Right lung (tissue), 5 donors: ENCODE data around the gene PMM2. TPM values are rescaled to one million over a fixed set of nuclear protein-coding genes. Genes with fewer than 3 reads are reported as not detected.
"Not testable (repeated sequence)": the region's sequence is repeated elsewhere in the genome, so short reads cannot be mapped to it uniquely, and the experiment has no call there.

Source experiments
- DNase-seq, 2 donors: peaks; one replicate each; pipeline ENCODE4 v3.0.0-alpha.2; 2013
- polyA plus RNA-seq, 5 donors: library from polyadenylated mRNA; unstranded; fragments of 120-200 nt; gene quantifications; one replicate each; pipeline versions ENCODE4 v1.2.1 to v1.2.3, GENCODE V29; 2013; ENCODE audit warnings: inconsistent platforms in 1 of 5, low replicate concordance in 1 of 5; ENCODE audit not compliant: insufficient read length in 5 of 5, insufficient read depth in 1 of 5

Gene PMM2
- polyA plus RNA-seq, 5 donors: 19.9 to 24.6 (median 22.6) TPM

DNA sequence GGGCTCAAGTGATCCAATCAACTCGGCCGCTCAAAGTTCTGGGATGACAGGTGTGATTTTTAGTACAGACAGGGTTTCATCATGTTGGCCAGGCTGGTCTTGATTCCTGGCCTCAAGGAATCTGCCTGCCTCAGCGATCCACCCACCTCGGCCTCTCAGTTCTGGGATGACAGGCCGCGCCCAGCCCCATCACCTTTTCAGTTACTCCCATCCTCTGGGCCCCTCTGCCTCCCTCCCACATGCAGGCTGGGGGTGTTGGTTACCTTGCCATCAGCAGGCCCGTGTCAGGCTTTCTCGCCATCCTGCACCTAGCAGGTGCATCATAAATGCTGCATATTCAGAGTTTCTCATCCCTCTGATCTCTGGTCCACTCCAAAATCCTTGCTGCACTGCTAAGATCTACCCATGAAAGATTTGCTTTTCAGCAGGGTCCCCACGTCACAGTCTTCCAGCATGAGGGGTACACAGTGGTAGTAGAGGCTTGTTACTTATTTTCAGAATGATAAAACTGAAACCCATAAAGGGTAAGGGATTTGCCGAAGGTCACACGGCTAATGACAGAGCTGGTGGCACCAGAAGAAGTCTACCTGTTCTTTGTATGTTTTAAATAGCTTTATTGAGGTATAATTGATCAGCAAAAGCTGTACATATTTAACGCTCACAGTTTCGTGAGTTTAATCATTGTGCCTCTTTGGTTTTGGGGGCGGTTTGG lies 16.6 kb downstream of the PMM2 start:
- DNase-seq: no peak

DNA sequence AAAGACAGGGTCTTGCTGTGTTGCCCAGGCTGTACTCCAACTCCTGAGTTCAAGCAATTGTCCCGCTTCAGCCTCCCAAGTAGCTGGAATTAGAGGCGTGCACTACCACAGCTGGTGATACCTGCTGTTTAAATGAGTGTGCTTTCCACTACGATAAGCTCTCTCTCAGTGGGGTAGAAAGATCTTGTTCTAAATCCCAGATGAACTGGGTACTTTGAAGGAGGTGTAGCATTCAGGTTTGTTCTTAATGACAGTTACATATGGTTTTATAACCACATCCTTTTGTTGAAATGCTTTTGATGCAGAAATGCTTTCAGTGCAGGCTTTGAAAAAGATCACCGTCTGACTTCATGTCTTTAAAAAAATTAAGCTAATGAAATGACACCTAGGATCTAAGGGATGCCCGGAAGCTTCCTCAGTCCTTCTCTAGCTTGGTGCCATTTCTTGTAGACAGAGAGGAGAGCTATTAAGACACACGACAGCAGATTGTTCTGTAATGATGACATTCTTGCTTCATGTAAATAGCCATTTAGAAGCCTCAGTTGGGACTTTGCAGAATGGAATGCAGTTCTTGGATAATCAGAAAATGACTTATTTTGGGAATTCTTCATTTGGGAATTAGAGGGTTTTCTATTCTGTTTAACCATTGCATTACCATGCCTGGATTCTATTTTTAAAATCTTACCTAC lies 19.5 kb downstream of the PMM2 start:
- DNase-seq: no peak

DNA sequence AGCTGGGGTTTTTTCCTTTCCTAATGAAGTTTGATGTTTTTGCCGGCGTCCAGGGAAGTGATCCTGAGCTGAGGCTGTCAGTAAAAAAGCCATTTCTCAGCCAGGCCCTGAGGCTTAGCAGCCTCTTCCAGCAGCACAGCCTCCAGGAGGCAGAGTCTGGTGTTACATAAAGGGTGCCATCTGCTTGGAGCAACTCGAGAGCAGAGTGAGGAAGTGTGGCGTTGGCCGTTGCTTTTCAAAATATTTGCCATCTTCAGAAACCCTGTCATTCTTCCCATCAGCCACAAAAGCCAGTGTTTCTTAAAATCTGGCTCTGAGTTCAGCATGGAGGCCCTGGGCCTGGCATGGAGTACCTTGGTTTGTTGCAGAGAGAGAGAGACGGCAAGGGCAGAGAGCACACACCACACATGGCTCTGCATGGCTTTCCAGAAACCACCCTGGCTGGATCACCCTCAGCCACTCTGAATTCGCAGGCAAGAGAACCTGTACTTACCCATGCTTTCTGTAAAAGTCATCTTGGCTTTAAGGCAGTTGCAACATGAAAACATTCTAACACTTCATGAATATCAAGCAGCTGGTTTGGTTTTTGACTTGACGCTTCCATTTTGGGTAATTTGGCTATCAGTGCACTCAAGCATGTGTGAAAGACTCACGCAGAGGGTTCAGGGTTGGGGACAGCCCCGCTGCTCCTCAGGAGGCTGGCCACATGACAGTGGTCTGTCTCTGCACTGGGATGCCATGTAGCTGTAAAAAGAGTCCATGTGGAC lies 21.0 kb downstream of the PMM2 start:
- DNase-seq: peak; percentile 17 to 20

DNA sequence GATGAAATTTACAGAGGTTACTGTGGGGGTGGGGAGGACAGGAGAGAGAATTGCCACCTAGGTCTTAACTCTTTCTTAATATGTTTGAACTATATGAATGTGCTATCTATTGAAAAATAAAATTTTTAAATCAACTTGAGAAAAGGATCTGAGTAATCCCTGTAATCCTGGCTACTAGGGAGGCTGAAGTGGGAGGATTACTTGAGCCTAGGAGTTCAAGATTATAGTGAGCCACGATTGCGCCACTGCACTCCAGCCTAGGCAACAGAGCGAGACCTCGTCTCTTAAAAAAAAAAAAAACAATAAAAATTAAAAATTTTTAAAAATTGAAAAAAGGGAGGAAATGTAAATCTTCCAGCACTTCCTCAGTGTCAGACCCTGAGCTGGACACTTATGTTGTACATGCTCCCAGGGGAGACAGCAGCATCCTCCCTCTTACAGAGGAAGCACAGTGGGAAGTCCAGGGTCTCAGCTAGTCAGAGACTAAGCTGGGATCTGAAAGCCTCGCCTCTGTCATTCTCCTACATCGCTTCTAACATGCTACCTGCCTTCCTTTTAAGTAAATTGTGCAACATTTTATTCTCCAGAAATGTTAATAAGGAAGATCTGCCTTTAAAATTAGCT lies 21.9 kb downstream of the PMM2 start:
- DNase-seq: no peak

DNA sequence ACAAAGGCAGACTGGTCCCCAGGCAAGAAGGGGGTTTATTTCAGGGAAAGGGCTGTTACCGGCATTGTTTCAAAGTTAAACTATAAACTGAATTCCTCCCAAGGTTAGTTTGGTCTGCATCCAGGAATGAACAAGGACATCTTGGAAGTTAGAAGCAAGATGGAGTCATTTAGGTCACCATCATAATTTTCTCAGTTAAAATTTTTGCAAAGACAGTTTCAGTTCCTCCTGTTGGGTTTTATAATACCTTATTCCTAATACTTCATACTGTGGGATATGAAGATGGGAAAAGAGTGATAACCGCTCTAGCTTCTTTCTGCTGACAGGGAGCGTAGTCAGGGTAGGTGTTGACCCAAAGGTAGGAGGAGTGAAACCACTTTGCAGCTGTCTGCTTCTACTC lies 24.8 kb downstream of the PMM2 start:
- no peak for DNase-seq

DNA sequence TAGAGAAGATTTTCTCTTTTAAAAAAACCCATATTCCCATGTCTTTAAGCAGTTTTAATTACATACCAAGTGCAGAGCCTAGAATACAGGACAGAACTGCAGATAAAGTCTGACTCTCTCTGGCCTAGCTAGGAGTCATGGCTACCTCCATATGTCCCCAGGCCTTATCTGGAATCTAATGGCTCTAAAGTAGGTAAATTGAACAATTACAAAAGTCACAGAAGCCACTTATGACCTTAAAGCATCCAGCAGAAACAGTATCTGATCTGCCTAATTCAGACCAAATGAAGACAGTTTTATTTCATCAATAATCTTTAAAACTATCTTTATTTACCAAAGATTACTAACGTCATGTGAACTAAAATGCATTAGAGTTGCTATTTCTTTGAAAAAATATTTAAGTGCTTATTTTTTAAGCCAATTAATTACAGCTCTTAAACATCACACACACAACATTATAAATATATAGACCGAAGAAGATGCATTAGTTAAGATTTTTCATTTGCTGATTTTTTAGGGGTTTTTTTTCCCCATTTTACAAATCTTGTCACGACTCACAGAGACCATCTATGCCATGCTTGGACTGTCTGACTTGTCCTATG lies 28.7 kb downstream of the PMM2 start:
- no peak for DNase-seq

DNA sequence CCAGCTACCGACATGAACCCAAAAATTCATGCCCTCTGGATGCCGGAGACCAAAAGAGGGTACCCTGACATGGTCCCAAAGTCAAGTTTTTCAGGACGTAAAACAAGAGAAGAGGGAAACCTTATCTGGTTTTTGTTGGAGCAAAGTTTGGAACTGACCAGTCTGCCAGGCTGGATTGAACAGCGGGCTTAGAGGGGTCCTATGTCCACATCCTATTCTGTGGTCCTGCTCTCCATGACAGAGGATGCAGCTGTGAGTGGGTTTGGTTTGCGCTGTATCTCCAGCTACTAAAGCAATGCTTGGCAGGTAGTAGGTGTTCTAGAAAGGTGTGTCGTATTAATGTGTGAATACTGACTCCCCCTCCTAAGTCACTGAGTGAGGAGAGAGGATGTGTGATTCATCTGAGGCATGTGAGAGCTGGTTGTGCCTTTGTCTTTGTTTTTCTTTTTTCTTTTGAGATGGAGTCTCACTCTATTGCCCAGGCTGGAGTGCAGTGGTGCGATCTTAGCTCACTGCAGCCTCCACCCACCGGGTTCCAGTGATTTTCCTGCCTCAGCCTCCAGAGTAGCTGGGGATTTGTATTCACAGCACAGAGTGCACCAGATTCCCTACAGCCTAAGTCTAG lies 31.0 kb downstream of the PMM2 start:
- DNase-seq: no peak

DNA sequence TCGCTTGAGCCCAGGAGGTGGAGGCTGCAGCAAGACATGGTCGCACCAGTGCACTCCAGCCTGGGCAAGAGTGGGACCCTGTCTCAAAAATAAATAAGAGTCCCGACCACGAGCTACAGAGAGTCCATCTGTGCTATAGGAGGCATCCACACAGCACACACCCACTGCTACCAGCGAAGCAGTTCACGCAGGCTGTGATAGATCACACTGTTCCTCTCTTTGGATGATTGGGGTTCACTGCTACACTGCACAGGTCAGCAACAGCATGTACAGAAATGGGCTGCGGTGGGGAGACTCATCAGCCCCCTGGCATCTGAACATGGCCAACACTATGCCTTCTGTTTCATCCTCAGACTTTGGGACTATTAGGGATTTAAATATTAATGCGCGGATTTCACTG lies 33.8 kb downstream of the PMM2 start:
- DNase-seq: no peak

DNA sequence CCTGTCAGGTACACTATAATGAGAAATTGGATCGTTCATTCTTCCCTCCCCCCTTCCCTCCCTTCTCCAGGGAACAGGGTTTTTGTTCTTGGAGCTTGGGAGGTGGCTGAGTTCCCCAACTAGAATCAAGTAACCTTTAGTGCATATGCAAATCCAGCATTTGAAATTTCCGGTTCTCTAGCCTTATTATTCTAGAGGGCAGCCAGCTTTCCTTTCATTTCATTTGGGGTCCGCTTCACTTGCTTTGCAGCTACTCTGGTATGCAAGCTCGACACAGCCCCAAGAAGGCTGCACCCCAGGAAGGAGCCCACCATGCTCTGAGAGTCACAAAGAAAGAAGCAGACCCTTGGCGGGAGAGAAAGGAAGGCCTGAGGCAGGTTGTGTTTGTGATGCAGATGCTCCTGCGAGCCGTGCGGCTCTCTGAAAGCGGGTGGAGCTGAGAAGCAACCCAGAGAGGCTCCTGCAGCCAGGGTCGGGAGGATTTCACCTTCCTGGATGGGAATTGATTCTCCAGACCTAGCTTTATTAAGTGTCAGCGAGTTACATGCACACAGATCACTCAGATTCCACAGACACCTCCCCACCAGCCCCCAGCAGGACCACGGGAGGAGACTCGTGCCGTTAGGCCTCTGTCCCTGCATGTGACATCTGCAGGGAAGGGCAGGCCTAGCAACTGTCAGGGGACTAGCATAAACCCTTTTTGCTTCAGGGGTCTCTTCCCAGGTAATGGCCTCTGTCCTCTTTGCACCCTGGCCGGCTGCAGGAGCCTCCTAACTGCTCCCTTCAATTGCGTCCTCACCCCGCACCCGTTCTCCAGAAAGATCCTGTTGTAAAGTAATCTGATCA lies 34.5 kb downstream of the PMM2 start:
- DNase-seq: no peak

DNA sequence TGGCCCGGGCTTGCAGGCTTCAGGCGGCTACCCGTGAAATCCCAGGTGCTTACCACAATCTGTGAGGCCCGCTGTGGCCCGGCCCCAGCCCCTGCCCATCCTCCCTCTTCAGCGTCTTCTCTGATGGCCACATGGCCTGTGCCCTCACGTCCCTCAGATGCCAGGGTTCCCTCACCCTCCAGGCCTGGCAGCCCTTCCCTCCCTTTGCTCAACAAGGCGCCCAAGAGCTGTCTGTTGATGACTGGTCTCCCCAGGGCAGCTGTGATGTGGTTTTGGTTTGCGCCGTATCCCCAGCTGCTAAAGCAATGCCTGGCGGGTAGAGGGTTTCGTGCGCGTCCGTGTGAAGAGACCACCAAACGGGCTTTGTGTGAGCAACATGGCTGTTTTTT lies 35.1 kb downstream of the PMM2 start:
- DNase-seq: no peak

DNA sequence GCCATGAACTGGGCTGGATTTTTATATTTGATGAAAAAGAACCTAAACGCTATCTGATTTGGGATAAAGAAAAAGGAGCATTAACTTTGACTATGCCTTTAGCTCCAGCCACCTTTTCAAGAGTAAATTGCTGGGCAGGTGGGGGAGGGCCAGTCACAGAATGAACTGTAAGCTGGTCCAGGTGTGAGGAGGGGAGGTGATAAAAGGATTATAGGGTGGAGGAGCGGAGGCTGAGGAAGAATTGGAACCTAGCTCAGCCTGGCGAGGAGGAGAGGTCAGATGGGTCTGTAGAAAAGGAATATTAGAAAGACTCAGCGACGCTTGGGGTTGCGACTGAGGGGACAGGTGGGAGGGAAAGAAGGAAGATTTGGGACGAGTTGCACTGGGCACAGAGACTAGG lies 39.2 kb downstream of the PMM2 start:
- DNase-seq: not testable (repeated sequence)

DNA sequence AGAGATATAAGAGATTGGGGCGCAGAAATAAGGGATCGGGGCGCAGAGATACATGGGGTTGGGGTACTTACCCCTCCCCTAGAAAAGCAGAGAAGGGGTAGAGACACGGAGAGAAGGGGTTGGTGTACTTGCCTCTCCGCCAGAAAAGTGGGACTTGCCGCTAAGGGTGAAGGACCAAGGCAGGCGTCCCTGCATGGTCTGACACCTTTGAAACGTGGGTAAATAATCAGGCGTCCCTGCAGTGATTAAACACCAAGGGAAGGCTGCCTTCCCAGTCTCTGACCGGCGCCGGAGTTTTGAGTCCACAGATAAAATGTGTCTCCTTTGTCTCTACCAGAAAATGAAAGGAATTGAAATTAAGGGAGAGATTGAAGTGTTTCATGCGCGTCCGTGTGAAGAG lies 40.0 kb downstream of the PMM2 start:
- DNase-seq: not testable (repeated sequence)

DNA sequence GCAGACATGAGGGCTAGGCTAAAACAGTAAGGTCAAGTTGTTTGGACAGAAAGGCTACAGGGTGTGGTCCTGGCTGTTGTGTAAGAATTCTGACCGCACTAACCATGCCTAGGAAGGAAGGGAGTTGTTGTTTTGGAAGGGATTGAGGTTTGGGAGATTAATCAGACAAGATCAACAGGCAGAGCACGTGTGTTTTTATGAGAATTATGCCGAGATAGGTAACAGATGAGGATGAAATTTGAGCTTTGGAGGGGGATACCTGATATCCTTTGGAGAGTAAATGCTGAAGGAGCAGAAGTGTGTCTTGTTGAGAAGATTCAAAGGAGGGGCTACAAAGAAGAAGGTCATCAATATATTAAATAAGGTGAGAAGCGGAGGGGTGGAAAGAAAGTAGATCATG lies 44.4 kb downstream of the PMM2 start:
- not testable (repeated sequence) for DNase-seq

DNA sequence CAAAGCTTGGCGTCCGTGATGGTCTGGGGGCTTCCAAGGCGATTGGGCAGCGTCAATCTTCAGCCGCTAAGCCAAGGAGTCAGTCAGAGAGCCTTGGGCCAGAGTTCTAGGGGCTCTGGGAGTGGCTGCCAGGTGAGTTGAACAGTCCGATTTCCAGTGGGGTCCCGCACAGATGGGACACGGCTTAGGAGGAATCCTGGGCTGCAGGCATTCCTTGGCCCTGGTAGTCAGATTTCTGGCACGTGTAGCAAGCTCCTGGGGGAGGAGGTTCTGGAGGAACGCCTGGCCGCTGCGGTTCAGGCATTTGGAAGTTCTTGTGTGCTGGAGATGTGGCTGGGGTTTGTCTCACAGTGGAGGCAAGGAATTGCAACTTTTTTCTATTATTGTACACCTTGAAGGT lies 45.7 kb downstream of the PMM2 start:
- DNase-seq: not testable (repeated sequence)

DNA sequence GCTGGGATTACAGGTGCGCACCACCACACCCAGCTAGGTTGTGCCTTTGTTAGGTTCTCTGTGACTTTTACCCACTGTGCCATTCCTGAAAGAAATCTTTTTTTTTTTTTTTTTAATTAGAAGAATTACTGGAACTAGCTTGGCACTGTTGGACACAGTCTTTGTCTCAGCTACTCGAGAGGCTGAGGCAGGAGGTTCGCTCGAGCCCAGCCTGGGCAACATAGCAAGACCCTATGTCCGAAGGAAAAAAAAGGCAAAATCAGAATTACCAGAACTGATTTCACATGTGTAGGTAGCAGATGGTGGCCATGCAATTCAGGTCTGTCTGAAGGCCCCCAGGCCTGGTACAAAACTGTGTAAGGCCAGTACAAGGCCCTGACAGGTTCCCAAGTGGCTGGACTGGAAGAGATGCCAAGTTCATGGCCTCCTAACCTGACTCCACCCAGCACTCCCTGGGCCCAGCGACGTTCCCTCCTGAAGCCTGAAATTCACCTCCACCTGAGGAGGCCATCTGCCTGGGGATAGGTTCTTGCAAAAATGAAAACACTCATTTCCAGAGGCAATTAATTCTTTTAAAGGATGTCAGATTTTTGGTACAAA lies 48.2 kb downstream of the PMM2 start:
- no peak for DNase-seq

DNA sequence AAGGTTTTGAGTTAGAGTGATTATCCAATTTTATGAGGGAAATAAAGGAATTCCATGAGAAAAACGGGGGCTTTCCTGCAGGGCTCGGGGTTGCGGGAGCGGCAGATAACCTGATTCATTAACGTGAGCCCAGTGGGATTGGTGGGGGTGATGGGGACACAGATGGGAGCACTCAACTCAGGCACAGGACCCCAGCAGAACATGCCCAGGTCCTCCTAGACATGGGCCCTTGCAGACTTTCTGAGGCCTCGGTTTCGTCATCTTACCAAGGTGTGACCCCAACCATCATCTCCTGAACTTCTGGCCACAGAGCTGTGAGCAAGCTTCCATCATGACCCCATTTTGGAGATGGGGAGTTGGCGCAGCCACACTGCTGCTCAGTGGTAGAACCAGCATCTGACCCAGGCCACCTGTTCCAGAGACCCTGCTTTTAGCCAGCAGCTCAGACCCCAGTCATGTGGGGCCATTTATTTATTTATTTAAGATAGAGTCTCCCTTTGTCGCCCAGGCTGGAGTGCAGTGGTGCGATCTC lies 48.8 kb downstream of the PMM2 start:
- no peak for DNase-seq

DNA sequence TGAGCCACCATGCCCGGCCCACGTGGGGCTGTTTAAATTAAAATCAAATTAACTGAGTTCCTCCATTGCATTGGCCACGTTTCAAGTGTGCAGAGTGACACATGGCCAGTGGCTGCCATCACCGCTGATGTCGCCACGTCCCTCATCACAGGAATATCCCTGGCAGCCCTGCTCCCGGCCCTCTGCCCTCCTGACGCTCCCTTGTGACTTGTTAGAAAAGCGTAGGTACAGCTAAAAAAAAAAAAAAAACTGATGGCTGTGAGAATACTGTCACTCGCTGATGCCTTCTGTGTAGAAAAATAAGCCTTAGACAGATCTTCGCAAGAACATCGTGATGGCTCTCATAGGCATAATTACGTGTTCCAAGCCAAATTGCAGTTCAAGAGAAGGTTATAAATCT lies 49.5 kb downstream of the PMM2 start:
- DNase-seq: no peak

DNA sequence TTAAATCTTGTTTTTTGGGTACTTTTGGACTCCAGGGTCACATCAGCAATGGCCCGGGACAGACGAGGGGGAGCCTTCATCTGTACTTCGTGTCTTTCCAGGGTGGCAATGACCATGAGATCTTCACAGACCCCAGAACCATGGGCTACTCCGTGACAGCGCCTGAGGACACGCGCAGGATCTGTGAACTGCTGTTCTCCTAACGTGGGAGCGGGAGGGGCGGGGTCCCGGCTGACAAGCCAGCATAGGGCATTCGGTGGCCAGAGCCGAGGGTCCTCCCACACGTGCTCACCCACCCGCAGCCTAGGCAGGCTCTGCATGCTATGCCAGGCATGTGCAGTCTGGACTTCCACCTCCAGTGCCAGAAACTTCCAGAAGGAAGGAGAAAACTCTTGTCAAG lies 50.0 kb downstream of the PMM2 start:
- DNase-seq: no peak

DNA sequence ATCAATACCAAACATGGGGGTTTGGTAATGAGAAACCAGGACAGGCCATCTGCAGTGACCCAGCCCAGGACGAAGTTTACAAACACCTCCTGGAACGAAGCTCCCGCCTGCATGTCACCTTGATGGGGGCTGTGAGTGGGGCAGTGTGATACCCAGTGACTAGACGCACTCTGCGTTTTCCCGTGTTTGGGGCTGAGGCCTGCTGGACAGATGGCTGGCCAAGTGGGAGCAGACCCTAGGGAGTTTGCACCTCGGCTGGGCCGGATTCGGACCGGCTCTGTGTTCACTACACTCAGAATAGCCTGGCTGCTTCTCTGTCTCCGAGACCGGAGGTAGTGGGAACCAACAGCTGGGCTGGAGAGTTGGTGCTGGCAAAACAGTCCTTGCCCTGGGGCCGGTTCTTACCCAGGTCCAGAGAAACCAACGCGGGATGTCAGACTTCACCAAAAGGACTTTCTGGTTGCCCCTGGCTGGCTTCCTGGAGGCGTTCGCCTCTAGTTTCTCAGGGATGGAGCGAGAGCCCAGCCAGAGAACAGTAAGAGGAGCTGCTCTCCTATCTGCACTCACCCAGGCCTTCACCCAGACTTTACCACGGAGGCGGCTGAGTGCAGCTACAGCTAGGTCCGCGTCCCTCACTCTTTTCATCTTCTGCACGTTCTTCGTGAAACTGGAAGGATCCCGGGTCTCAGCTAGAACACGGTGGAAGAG lies 50.7 kb downstream of the PMM2 start:
- no peak for DNase-seq
